HG02981 (cell line): ENCODE data around the gene EGFR.
"Not testable (repeated sequence)": the region's sequence is repeated elsewhere in the genome, so short reads cannot be mapped to it uniquely, and the experiment has no call there.

Source experiments
- ATAC-seq: cut with Tn5 transposase; IDR thresholded peaks from one replicate; pipeline ENCODE4 v1.9.1; 2021; ENCODE audit warnings: mild to moderate bottlenecking, moderate library complexity; ENCODE audit not compliant: unreplicated experiment

Gene EGFR

GRCh38 chr7:55034776-55035175 lies 16.0 kb downstream of the EGFR start:
- no peak for ATAC-seq

- ATAC-seq: not testable (repeated sequence)
Observed at GRCh38 chr7:55035410-55035809, 16.6 kb downstream of the EGFR start.

GRCh38 chr7:55036950-55037736 lies 18.3 kb downstream of the EGFR start:
- no peak for ATAC-seq

GRCh38 chr7:55043691-55044370 lies 25.0 kb downstream of the EGFR start:
- ATAC-seq: no peak

- no peak for ATAC-seq
Observed at GRCh38 chr7:55044371-55044717, 25.5 kb downstream of the EGFR start.

- no peak for ATAC-seq
Observed at GRCh38 chr7:55044791-55045190, 26.0 kb downstream of the EGFR start.

GRCh38 chr7:55046582-55047342 lies 27.9 kb downstream of the EGFR start:
- ATAC-seq: no peak

GRCh38 chr7:55048221-55048859 lies 29.5 kb downstream of the EGFR start:
- no peak for ATAC-seq

- ATAC-seq: no peak
Observed at GRCh38 chr7:55050281-55050680, 31.5 kb downstream of the EGFR start.

GRCh38 chr7:55052081-55052480 lies 33.3 kb downstream of the EGFR start:
- ATAC-seq: no peak

GRCh38 chr7:55052741-55053427 lies 34.1 kb downstream of the EGFR start:
- no peak for ATAC-seq

GRCh38 chr7:55053651-55054571 lies 35.1 kb downstream of the EGFR start:
- ATAC-seq: no peak

GRCh38 chr7:55054758-55055157 lies 35.9 kb downstream of the EGFR start:
- no peak for ATAC-seq

GRCh38 chr7:55055479-55055878 lies 36.7 kb downstream of the EGFR start:
- no peak for ATAC-seq

- ATAC-seq: no peak
Observed at GRCh38 chr7:55056068-55056467, 37.3 kb downstream of the EGFR start.

- no peak for ATAC-seq
Observed at GRCh38 chr7:55056577-55057480, 38.0 kb downstream of the EGFR start.

- ATAC-seq: no peak
Observed at GRCh38 chr7:55058314-55058713, 39.5 kb downstream of the EGFR start.

- ATAC-seq: no peak
Observed at GRCh38 chr7:55059021-55059420, 40.2 kb downstream of the EGFR start.

- ATAC-seq: no peak
Observed at GRCh38 chr7:55060085-55060484, 41.3 kb downstream of the EGFR start.
